ENCODE results near the gene UBN2. TPM values are rescaled to one million over a fixed set of nuclear protein-coding genes. Genes with fewer than 3 reads are reported as not detected.

The UBN2 gene
- total RNA-seq, 1 experiment from 2014 or later = 8.9 TPM

DNA sequence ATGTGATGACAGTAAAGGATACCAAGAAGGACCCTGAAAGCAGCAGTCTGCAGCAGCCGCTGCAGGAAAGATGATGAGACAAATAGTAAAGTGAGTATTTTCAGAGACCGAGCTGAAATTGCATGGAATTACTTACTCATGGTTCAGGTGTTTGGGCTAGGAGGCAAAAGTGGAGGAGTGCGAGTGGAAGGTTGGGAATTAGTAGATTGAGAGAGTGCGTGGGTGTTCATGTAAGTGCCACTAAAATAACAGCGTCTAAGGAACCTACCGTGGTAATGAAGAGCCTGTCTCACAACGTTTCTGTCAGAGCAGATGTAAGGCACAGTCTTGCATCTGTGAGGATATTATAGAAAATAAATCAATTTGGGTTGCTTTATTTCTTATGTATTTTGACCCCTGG is 61.8 kb downstream of the UBN2 start:
- Histone ChIP-seq H3K9me2 (replicated peaks; ENCODE audit: insufficient read depth, low read length) (no peaks in the 10 kb centered on the region), H3K79me2 (ENCODE audit: low read length) (no peaks in the 10 kb centered on the region; the same call in 1 of the 2 replicates), H3K27me3 (ENCODE audit: low read length) (no peaks in the 10 kb centered on the region), H3K4me1 (ENCODE audit: low read length) (no peaks in the 10 kb centered on the region), H2AFZ (ENCODE audit: low read length) (no peak overlapping the region), H3K4me3 (ENCODE audit: low read length) (no peak overlapping the region), H3K4me2 (ENCODE audit: low read depth, low read length, poor library complexity, severe bottlenecking) (no peak overlapping the region), H3K9ac (ENCODE audit: low read length) (no peak overlapping the region), H3K27ac (ENCODE audit: low read length) (no peak overlapping the region), H3K36me3 (ENCODE audit: insufficient read depth, low read length) (no peaks in the 10 kb centered on the region), H3K9me3 (ENCODE audit: low read length) (no peaks in the 10 kb centered on the region), H4K20me1 (ENCODE audit: insufficient read depth, low read depth, low read length) (no peaks in the 10 kb centered on the region)
- no peak for DNase-seq

GRCh38 chr7:139293534-139293933 is 62.5 kb downstream of the UBN2 start:
- no peaks in the 10 kb centered on the region for H3K9me3 ChIP-seq (ENCODE audit: low read length)
- H3K36me3 ChIP-seq (ENCODE audit: insufficient read depth, low read length) = no peaks in the 10 kb centered on the region
- no peak overlapping the region for H3K9ac ChIP-seq (ENCODE audit: low read length)
- no peak for DNase-seq
- H3K4me1 ChIP-seq (ENCODE audit: low read length) = no peaks in the 10 kb centered on the region
- H3K27me3 ChIP-seq (ENCODE audit: low read length) = no peaks in the 10 kb centered on the region
- H3K9me2 ChIP-seq (replicated peaks; ENCODE audit: insufficient read depth, low read length) = no peaks in the 10 kb centered on the region
- no peak overlapping the region for H2AFZ ChIP-seq (ENCODE audit: low read length)
- H3K79me2 ChIP-seq (ENCODE audit: low read length) = no peaks in the 10 kb centered on the region; the same call in 1 of the 2 replicates
- H3K27ac ChIP-seq (ENCODE audit: low read length) = no peak overlapping the region
- H3K4me2 ChIP-seq (ENCODE audit: low read depth, low read length, poor library complexity, severe bottlenecking) = no peak overlapping the region
- H3K4me3 ChIP-seq (ENCODE audit: low read length) = no peak overlapping the region
- H4K20me1 ChIP-seq (ENCODE audit: insufficient read depth, low read depth, low read length) = no peaks in the 10 kb centered on the region

DNA sequence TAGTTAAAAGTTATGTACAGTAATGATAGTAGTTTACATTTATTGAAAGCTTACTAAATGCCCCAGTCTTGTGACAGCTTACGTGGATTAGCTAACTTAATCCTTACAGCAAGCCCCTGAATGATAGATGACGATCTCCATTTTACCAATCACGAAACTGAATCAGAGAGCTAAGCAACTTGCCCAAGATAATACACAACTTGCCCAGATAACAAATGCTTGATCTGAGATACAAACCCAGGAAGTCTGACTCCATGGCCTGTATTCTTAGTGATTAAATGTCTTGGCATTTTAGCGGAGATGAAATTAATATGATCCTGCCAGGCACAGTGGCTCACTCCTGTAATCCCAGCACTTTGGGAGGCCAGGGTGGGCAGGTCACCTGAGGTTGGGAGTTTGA is 63.2 kb downstream of the UBN2 start:
- Histone ChIP-seq H3K4me1 (ENCODE audit: low read length) (no peaks in the 10 kb centered on the region), H4K20me1 (ENCODE audit: insufficient read depth, low read depth, low read length) (no peaks in the 10 kb centered on the region), H2AFZ (ENCODE audit: low read length) (no peak overlapping the region), H3K79me2 (ENCODE audit: low read length) (no peaks in the 10 kb centered on the region), H3K9me3 (ENCODE audit: low read length) (no peaks in the 10 kb centered on the region), H3K4me2 (ENCODE audit: low read depth, low read length, poor library complexity, severe bottlenecking) (no peak overlapping the region), H3K27me3 (ENCODE audit: low read length) (no peaks in the 10 kb centered on the region), H3K36me3 (ENCODE audit: insufficient read depth, low read length) (no peaks in the 10 kb centered on the region), H3K4me3 (ENCODE audit: low read length) (no peak overlapping the region), H3K27ac (ENCODE audit: low read length) (no peak overlapping the region), H3K9me2 (replicated peaks; ENCODE audit: insufficient read depth, low read length) (no peaks in the 10 kb centered on the region), H3K9ac (ENCODE audit: low read length) (no peak overlapping the region)
- no peak for DNase-seq

- no peaks in the 10 kb centered on the region for H3K27me3 ChIP-seq (ENCODE audit: low read length)
- no peak overlapping the region for H2AFZ ChIP-seq (ENCODE audit: low read length)
- H3K9me3 ChIP-seq (ENCODE audit: low read length) = no peaks in the 10 kb centered on the region
- H3K4me3 ChIP-seq (ENCODE audit: low read length) = no peak overlapping the region
- H3K9ac ChIP-seq (ENCODE audit: low read length) = no peak overlapping the region
- no peaks in the 10 kb centered on the region for H3K4me1 ChIP-seq (ENCODE audit: low read length)
- no peaks in the 10 kb centered on the region for H4K20me1 ChIP-seq (ENCODE audit: insufficient read depth, low read depth, low read length)
- DNase-seq = no peak
- H3K9me2 ChIP-seq (replicated peaks; ENCODE audit: insufficient read depth, low read length) = no peaks in the 10 kb centered on the region
- H3K27ac ChIP-seq (ENCODE audit: low read length) = no peak overlapping the region
- no peak overlapping the region for H3K4me2 ChIP-seq (ENCODE audit: low read depth, low read length, poor library complexity, severe bottlenecking)
- H3K79me2 ChIP-seq (ENCODE audit: low read length) = no peaks in the 10 kb centered on the region
- no peaks in the 10 kb centered on the region for H3K36me3 ChIP-seq (ENCODE audit: insufficient read depth, low read length)
Observed at GRCh38 chr7:139294951-139295575, 64.0 kb downstream of the UBN2 start.

GRCh38 chr7:139297795-139298194 is 66.8 kb downstream of the UBN2 start:
- H3K9ac ChIP-seq (ENCODE audit: low read length) = no peak overlapping the region
- H3K27me3 ChIP-seq (ENCODE audit: low read length) = no peaks in the 10 kb centered on the region
- H3K4me2 ChIP-seq (ENCODE audit: low read depth, low read length, poor library complexity, severe bottlenecking) = no peak overlapping the region
- H3K9me3 ChIP-seq (ENCODE audit: low read length) = no peaks in the 10 kb centered on the region
- H3K4me1 ChIP-seq (ENCODE audit: low read length) = no peaks in the 10 kb centered on the region
- no peak overlapping the region for H3K4me3 ChIP-seq (ENCODE audit: low read length)
- no peaks in the 10 kb centered on the region for H3K9me2 ChIP-seq (replicated peaks; ENCODE audit: insufficient read depth, low read length)
- H3K36me3 ChIP-seq (ENCODE audit: insufficient read depth, low read length) = no peaks in the 10 kb centered on the region
- no peak overlapping the region for H2AFZ ChIP-seq (ENCODE audit: low read length)
- H3K27ac ChIP-seq (ENCODE audit: low read length) = no peak overlapping the region
- H4K20me1 ChIP-seq (ENCODE audit: insufficient read depth, low read depth, low read length) = no peaks in the 10 kb centered on the region
- H3K79me2 ChIP-seq (ENCODE audit: low read length) = no peaks in the 10 kb centered on the region
- DNase-seq = no peak

DNA sequence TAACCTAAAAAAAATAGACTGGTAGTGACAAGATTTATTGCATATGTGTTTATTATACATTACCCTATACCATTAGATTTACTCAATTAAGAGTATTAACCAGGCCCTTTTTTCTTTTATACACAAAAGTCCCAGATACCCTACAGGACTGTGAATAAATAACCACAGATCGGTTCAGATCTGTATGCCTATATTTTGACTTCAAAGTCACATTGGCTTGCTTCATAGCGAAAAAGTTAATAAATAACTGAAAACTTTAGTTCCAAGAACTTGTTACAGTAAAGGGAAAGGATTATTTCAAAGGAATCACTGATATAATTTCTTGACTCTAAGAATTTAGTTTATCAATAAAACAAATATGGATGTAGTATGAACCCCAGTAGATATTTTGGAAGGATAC is 68.3 kb downstream of the UBN2 start:
- no peak for DNase-seq
- no peak overlapping the region for H3K4me3 ChIP-seq (ENCODE audit: low read length)
- H3K4me1 ChIP-seq (ENCODE audit: low read length) = no peaks in the 10 kb centered on the region
- no peaks in the 10 kb centered on the region for H4K20me1 ChIP-seq (ENCODE audit: insufficient read depth, low read depth, low read length)
- H2AFZ ChIP-seq (ENCODE audit: low read length) = no peak overlapping the region
- H3K9me3 ChIP-seq (ENCODE audit: low read length) = no peaks in the 10 kb centered on the region
- H3K79me2 ChIP-seq (ENCODE audit: low read length) = no peaks in the 10 kb centered on the region
- H3K36me3 ChIP-seq (ENCODE audit: insufficient read depth, low read length) = no peaks in the 10 kb centered on the region
- H3K27me3 ChIP-seq (ENCODE audit: low read length) = no peaks in the 10 kb centered on the region
- H3K27ac ChIP-seq (ENCODE audit: low read length) = no peak overlapping the region
- no peak overlapping the region for H3K9ac ChIP-seq (ENCODE audit: low read length)
- no peak overlapping the region for H3K4me2 ChIP-seq (ENCODE audit: low read depth, low read length, poor library complexity, severe bottlenecking)
- no peaks in the 10 kb centered on the region for H3K9me2 ChIP-seq (replicated peaks; ENCODE audit: insufficient read depth, low read length)

- Histone ChIP-seq H3K4me2 (ENCODE audit: low read depth, low read length, poor library complexity, severe bottlenecking) (no peak overlapping the region), H3K27ac (ENCODE audit: low read length) (no peak overlapping the region), H3K4me1 (ENCODE audit: low read length) (no peaks in the 10 kb centered on the region), H3K36me3 (ENCODE audit: insufficient read depth, low read length) (no peaks in the 10 kb centered on the region), H3K9me3 (ENCODE audit: low read length) (no peaks in the 10 kb centered on the region), H2AFZ (ENCODE audit: low read length) (no peak overlapping the region), H3K9me2 (replicated peaks; ENCODE audit: insufficient read depth, low read length) (no peaks in the 10 kb centered on the region), H3K9ac (ENCODE audit: low read length) (no peak overlapping the region), H3K27me3 (ENCODE audit: low read length) (no peaks in the 10 kb centered on the region), H4K20me1 (ENCODE audit: insufficient read depth, low read depth, low read length) (no peaks in the 10 kb centered on the region), H3K4me3 (ENCODE audit: low read length) (no peak overlapping the region), H3K79me2 (ENCODE audit: low read length) (no peaks in the 10 kb centered on the region)
- DNase-seq = no peak
Observed at GRCh38 chr7:139300390-139300789, 69.4 kb downstream of the UBN2 start.

DNA sequence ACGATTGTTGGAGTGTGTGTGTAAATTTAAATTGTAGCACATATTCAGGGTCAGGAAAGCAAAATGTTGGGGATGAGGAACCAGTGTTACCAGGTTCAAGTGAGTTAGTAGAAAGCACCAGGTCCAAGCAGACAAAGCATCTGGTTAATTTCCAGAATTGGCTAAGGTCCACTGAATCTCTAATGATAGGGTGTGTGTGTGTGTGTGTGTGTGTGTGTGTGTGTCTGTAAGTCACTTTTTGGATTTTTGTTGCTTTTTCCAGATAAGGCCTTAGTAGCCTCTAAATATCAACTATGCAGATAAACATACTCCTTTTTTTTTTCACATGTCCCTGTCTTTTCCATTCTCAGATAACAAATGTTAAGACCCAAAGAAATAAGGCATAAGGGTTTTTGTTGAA is 73.5 kb downstream of the UBN2 start:
- no peaks in the 10 kb centered on the region for H3K9me3 ChIP-seq (ENCODE audit: low read length)
- no peak for DNase-seq
- no peaks in the 10 kb centered on the region for H3K27me3 ChIP-seq (ENCODE audit: low read length)
- no peaks in the 10 kb centered on the region for H3K36me3 ChIP-seq (ENCODE audit: insufficient read depth, low read length)
- no peaks in the 10 kb centered on the region for H3K79me2 ChIP-seq (ENCODE audit: low read length)
- H3K27ac ChIP-seq (ENCODE audit: low read length) = no peak overlapping the region
- no peak overlapping the region for H3K4me2 ChIP-seq (ENCODE audit: low read depth, low read length, poor library complexity, severe bottlenecking)
- no peaks in the 10 kb centered on the region for H4K20me1 ChIP-seq (ENCODE audit: insufficient read depth, low read depth, low read length)
- H3K9me2 ChIP-seq (replicated peaks; ENCODE audit: insufficient read depth, low read length) = no peaks in the 10 kb centered on the region
- no peak overlapping the region for H3K9ac ChIP-seq (ENCODE audit: low read length)
- H3K4me3 ChIP-seq (ENCODE audit: low read length) = no peak overlapping the region
- H2AFZ ChIP-seq (ENCODE audit: low read length) = no peak overlapping the region
- H3K4me1 ChIP-seq (ENCODE audit: low read length) = no peaks in the 10 kb centered on the region

Measured in Karpas-422 (cell line).